KBM-7 (cell line): ENCODE data around the gene WDR86.

Experiments used
- DNase-seq: peaks from one replicate; pipeline ENCODE4 v3.0.0-alpha.2; 2015
- in situ Hi-C: fragments of 300-500 bp; cut with MboI; formaldehyde crosslinking; loops from 2 replicates; pipeline ENCODE4 v1.14.3; 2020; ENCODE audit warnings: low sequenced_read_pairs, low pct_unique_long_range_greater_than_20kb, mixed read lengths

Gene WDR86

DNA sequence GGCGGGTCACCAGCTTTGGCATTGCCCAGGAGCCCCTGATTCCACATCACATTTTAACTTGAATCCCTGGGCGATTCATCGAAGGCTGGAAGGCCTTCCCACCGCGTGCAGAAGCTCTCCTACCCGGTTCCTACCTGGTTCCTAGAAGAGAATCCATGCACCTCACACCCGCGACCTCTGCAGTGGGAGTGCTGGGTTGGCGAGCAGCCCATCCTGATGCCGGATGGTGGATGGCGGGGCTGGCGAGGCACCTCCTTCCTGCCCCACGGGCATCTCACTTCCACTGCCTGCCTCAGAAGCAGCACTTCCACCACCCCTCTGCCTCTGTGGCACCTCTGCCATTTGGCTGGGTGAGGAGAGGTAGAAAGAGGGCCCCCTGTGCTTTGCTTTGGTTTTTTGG, 36.2 kb downstream of the WDR86 start:
- DNase-seq = no peak
- in situ Hi-C loops = no loop called here

DNA sequence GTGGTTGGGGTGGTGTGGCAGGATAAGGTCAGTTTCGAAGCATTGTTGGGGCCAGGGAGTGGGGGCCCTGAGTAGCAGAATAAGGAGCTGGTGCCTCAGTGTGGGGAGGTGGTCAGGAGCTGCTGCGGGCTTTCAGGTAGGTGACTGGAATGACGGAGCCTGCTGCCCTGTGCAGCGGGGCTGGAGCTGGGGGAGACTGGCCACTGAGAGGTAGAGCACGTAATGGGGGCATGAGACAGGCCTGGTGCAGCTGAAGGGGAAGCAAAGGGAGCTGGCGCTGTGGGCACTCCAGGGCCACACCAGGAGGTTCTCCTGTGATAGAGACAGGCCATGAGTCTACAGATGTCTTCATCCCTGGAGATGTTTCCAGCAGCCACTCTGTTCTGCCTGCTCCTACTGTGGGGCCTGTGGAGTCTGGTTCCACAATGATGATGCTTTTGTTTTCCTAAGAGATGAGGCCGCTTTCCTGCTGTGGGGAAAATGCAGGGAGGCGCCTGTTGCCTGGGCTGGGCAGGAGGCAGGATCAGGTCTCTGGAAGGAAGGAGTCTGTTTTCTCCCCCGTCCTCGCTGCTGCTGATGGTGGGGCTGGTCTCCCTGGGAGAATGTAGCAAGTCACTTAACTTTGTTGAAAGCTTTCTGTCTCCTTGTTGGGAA, 37.1 kb downstream of the WDR86 start:
- DNase-seq = no peak

DNA sequence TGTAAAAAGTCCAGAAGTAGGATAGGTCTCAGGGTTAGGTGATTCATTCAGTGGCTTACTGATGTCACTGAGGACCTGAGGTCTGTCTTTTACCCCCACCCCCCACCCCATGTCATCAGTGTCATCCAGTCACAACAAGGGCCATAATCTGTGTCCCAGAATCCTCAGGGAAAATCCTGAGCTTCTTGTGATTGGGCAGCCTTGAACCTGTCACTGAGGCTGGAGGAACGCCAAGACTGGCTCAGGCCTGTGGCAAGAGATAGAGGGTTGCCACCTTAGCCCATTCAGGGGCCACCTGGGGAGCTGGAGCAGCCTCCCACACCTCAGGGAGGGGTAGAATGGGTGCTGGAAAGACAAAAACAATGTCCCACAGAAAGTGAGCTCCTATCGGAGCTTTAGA, 38.6 kb downstream of the WDR86 start:
- no peak for DNase-seq
- in situ Hi-C loops = no loop called here

More for the DNA sequence above, 37.1 kb downstream of the WDR86 start:
- in situ Hi-C loops = no loop called here

DNA sequence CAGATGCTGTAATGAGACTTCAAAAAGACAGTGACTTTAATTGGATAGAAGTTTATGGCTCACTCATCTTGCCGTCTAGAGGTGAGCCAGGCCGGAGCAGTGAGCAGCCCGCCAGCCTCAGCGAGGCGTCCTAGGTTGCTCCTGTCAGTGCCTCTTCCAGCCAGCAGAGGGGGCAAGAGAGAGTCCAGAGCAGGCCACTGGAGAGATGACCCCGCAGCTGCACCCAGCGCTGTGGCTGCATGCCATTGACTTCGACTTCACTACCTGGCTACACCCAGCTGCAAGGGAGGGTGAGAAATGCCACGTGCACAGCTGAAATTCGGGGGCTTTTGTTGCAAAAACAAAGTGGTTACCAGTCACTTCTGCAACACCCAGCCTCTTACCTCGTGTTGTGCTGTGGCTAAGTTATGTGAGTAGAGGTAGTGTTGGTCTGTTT, 41.7 kb downstream of the WDR86 start:
- in situ Hi-C loops = no loop called here
- peak; percentile 86 for DNase-seq

DNA sequence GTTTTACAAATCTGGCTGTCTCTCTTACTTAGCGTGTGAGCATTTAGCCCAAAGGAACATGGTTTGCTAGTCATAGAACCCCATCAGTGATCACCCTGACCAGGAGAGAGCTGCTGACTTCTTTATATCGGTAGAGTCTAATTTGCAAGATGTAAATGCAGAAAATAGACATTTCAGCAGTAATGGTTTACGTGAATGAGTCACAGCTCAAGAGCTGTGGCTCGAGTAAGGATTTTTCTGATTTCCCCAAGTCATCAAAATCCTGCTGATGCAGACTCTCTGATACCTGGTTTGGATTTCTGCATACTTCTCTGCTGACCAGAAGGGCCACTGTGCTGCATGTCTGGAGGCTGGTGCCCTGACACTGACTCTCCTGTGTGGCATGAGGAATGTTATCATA, 42.6 kb downstream of the WDR86 start:
- no peak for DNase-seq
- in situ Hi-C loops = no loop called here

DNA sequence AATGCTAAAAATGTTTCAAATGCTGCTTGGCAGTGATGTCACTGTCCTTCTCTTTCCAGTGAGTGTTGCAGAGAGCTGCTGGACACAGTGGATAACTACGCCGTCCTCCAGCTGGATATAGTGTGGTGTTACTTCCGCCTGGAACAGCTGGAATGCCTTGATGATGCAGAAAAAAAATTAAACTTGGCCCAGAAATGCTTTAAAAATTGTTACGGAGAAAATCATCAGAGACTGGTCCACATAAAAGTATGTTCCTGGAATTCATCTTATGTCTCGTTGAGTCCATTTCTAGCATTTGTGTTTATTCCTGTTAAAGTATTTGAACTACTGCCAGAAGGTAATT, 43.0 kb downstream of the WDR86 start:
- no peak for DNase-seq
- in situ Hi-C loops = no loop called here

DNA sequence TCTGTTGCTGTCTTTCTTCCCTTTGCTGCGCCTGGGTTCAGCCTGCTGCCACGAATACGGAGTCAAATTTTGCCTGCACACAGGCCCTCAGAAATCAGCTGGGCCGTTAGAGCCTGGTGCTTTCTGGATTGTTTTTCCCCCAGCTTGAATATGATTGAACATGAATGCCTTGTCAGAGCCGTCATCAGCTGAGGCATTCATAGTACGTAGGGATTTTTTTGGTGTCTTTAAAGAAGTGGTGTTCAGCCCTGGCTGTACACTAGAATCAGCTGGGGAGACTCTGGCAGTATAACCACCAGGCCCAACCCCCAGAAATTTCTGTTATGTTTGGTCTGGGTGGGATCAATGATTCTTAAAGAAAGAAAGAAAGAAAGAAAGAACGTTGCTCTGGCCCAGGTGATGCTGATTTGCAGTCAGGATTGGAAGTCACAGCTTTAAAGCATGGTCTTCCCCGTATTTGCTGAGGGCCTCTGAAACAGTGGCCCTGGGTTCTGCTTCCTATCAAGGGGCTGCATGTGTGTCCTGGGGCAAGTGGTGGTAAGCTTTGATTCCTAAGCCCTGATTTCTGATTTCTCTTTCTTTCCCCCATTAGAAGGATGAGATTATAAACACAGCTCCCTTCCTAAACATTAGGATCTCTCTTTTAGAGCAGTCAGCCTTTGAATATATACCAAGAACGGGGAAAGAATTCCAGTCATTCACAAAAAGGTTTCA, 43.5 kb downstream of the WDR86 start:
- in situ Hi-C loops = no loop called here
- DNase-seq = no peak

DNA sequence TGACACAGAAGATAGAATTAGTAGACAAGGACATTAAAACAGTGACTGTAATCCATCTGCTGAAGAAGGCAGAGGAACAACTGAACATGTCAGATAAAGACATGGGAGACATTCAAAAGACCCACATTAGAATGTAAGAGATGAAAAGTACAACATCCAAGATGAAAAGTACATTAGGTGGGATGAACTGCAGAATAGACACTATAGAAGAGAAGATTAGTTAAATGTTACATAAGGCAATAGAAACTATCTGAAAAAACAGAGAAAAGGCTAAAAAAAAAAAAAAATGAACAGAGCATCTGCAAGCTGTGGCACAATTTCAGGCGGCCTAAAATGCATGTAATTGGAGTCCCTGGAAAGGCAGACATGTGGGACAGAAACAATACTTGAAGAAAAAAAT, 46.7 kb downstream of the WDR86 start:
- DNase-seq = no peak
- in situ Hi-C loops = no loop called here

DNA sequence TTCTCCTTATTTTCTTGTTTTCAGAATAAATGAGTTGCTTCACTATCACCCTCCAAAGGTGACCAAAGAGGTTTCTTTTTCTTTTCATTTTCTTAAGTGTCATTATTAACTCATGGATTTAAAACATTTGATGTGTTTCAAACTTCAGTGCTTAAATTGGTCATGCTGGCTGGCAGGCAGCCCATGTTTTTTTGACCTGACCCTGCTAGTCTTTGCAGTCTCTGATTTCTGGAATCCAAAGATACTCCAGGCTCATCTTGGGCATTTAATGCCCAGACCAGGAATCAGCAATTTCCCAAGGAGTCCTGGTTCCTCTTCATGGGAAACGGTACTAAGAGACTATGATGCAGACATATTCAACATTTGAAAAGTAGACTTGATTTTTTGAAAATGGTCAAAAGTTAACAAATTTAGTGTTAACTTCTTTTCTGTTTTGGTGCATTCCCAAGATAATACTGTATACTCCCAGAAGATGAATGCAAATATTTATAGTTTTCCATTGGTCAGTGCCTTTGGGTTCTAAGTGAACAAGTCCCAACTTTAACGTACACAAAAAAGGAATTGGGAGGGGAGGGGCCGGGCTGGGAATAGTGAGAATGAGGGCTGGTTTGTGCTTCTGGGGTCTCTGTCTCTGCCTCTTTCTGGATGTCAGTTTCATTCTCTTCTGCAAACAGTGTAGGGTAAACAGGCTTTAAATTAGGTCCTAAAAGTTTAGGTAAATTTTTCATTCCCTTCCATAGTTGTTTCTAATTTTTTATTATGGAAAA, 48.5 kb downstream of the WDR86 start:
- no peak for DNase-seq
- in situ Hi-C loops = no loop called here

DNA sequence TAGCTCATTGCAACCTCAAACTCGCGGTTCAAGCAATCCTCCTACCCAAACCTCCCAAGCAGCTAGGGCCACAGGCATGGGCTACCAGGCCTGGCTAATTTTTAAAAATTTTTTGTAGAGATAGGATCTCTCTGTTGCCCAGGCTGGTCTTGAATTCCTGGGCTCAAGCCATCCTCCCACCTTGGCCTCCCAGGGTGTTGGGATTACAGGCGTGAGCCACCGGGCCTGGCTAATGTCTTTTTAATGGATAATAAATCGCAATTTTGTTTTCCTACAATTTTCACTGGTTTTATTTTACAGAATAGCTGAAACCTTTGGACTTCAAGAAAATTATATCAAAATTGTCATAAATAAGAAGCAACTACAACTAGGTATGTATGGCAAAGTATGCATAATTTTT, 57.3 kb downstream of the WDR86 start:
- in situ Hi-C loops = no loop called here
- no peak for DNase-seq

DNA sequence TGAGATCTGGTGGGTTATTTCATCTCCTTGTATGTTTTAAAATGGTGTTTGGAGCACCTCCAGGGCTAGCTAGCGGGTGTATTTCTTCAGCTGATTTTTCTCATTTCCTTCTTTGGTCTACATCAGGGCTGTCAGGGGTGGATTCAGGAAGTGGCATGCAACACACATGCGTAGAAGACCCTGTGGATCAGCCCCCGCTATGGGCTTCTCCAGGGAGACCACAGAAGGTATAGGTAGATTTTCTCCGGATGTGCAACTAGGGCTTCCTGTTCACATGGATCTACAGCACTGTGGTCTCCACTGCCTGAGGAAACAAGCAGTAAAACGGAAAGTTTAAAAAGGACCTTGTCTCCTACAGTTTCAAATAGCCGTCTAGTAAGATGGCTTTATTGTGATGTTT, 57.9 kb downstream of the WDR86 start:
- in situ Hi-C loops = no loop called here
- DNase-seq = peak; percentile 93

DNA sequence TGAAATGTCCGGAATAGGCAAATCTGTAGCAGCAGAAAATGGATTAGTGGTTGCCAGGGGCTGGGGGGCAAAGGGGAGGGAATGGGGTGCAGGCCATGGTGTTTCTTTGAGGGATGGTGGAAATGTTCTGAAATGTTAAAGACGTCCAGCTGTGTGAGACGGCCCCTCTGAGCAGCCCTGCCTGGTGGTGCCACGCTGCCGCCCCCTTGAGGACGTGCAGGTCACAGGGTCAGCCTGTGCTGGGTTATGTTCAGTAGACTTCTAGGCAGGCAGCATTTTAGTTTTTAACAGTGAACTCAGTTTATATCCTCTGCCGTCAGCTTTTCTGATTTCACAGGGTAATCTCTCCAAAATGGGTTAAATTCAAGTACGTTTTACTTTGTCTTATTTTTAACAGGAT, 58.8 kb downstream of the WDR86 start:
- in situ Hi-C loops = no loop called here

DNA sequence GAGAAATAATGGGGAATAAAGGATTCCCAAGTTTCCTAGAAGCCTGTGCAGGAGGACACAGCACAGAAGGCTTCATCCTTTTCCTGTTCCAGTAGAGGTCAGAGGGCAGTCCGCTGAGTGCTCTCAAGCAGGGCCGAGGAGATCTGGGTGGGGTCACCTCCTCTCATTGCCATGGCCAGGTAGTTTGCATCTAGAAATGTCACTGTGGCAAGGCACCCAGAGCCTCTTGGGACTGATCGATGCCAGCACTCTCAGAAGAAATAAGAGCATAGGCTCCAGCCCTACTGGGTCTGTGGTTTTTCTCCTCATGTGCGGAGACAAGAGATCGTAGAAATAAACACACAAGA, 60.4 kb downstream of the WDR86 start:
- in situ Hi-C loops = no loop called here

More for the DNA sequence above, 58.8 kb downstream of the WDR86 start:
- peak; percentile 45 for DNase-seq

DNA sequence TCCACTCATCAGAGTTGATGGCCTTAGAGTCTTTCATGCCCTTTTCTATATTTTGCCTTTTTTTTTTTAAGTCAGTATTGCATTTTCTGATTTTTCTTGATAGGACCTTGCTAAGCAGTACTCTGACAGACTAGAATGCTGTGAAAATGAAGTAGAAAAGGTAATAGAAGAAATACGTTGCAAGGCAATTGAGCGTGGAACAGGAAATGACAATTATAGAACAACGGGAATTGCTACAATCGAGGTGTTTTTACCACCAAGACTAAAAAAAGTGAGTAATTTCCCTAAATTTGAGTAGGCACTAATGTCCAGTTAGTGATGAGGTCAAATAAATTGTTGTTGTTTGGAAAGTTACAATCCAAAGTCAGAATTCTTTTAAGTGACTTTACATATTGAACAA, 60.9 kb downstream of the WDR86 start:
- peak; percentile 22 for DNase-seq
- in situ Hi-C loops = no loop called here

More for the DNA sequence above, 60.4 kb downstream of the WDR86 start:
- DNase-seq = peak; percentile 12

DNA sequence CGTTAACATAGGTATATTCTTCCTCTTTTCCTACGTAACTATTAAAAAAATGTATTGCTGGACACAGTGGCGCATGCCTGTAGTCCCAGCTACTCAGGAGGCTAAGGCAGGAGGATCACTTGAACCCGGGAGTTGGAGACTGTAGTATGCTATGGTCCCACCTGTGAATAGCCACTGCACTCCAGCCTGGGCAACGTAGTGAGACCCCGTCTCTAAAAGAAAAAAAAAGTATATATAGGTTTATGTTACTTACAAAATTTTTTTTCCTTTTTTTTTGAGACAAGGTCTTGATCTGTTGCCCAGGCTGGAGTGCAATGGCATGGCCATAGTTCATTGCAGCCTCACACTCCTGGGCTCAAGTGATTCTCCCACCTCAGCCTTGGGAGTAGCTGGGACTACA, 62.6 kb downstream of the WDR86 start:
- DNase-seq = no peak
- in situ Hi-C loops = no loop called here

DNA sequence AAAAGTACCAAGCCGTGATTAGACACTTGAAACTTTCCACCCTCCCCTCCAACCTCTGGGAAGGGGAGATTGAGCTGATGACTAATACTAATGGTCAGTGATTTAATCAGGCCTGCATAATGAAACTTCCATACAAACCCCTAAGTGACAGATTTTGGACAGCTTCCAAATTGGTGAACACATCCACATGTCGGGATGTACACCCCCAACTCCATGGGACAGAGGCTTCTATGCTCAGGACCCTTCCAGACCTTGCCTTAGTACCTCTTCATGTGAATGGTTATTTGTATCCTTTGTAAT, 63.4 kb downstream of the WDR86 start:
- in situ Hi-C loops = no loop called here
- no peak for DNase-seq

DNA sequence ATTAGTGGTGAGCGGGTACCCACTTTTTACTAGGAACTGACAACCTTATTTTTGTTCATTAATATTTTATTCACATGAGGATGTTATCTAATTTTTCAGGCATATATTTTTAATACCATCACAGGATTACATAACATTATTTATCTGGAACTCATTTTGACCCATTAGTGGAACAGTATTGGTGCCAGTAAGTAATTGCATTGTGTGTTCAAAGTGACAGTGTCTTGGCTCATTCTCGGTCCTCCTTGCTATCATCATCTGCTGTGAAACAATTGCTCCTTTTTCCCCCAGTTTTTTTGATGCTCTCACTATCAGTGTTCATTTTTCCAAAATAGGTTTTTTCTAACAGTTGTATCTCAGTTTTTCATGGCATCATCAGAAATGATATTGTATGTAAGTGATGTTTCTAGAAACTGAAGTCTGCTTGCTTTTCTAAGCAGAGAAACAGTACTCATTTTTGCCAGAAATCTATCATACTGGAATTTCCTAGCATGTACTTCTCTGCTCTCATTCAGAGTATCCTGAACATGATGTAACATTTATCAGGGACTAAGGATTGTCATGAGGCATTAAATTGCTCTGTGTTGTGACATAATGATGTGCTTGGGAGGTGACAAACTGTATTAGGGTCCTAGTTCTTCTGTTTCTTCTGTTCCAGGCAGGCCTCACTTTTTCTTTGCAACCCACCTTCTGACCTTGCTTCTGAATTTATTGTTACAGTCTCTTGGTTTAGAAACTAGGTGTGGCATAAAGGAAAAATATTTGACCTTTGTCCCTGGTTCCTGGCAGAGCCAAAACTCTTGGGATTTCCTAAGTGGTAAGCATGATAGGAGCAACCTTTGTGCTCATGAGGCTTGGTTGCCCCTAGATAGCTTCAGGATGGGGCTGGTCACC, 64.0 kb downstream of the WDR86 start:
- in situ Hi-C loops = no loop called here

DNA sequence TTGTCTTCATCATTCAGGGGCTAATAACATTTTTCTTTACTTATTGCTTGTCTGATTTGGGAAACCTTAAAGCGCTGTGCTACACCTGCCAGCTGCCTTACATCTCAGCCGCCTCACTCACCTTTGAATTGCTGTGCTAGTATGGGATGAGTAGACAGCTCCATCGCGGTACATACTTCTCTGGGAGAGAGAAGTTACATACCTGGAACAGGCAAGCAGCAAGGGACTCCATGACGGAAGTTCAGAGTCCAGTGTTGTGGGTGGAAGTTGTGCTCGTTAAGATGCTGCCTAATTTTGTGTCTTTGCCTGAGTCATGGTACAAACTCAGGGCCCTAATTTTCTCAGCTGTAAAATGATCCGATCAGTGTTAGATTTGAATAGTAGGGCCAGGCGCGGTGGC, 66.3 kb downstream of the WDR86 start:
- no peak for DNase-seq
- in situ Hi-C loops = no loop called here

More for the DNA sequence above, 64.0 kb downstream of the WDR86 start:
- DNase-seq = no peak

DNA sequence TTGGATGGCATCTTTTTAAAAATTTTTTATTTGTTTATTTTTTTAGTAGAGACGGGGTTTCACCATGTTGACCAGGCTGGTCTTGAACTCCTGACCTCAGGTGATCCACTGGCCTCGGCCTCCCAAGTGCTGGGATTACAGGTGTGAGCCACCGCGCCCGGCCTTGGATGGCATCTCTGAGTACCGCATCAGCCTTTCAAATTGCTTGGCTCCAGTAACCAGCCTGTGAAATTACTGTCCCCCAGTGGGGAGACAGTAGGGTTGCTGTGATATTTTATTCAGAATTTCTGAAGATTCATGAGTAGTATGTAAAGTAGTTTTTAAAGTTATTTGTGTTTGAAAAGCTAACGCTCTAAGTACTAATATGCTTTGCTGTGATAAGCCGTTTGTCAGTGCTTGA, 67.0 kb downstream of the WDR86 start:
- in situ Hi-C loops = no loop called here
- no peak for DNase-seq
